ENCODE results near the gene PTPN11. TPM values are rescaled to one million over a fixed set of nuclear protein-coding genes. Genes with fewer than 3 reads are reported as not detected.

PTPN11 gene
- total RNA-seq, 4 donors from 2014 or later: 90.6 to 136 (median 110) TPM

DNA sequence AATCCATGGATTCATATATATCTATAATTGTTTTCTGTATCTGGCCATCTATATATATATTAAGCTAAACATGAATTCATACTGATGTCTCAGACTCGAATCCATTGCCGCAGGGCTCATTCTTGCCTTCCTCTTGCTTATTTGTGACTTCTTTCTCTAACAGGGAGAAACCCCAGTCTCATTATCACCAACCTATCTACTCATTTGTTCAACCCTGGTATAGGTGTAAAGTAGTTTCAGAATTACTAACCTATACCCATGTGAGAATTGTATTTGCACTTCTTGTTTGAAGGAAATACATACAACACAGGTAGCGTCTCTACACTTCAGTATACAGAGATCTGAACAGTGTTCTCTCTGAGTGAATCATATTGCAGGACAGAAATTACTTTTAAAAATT lies 77.7 kb downstream of the PTPN11 start:
- Histone ChIP-seq H3K36me3 (peaks cover 0 to 90% (median 0%) of the 10 kb centered on the region in 3 donors), H3K4me3 (no peak overlapping the region), H3K27me3 (no peaks in the 10 kb centered on the region), H3K4me1 (no peaks in the 10 kb centered on the region), H3K27ac (no peak overlapping the region), H3K9me3 (no peaks in the 10 kb centered on the region)
- DNase-seq (ENCODE audit: low spot score in 2 of 2): no peak
- TF ChIP-seq, protein P1, sequence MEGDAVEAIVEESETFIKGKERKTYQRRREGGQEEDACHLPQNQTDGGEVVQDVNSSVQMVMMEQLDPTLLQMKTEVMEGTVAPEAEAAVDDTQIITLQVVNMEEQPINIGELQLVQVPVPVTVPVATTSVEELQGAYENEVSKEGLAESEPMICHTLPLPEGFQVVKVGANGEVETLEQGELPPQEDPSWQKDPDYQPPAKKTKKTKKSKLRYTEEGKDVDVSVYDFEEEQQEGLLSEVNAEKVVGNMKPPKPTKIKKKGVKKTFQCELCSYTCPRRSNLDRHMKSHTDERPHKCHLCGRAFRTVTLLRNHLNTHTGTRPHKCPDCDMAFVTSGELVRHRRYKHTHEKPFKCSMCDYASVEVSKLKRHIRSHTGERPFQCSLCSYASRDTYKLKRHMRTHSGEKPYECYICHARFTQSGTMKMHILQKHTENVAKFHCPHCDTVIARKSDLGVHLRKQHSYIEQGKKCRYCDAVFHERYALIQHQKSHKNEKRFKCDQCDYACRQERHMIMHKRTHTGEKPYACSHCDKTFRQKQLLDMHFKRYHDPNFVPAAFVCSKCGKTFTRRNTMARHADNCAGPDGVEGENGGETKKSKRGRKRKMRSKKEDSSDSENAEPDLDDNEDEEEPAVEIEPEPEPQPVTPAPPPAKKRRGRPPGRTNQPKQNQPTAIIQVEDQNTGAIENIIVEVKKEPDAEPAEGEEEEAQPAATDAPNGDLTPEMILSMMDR (IDR thresholded peaks at IDR 0.05): no peak
- TF ChIP-seq EP300 (IDR thresholded peaks at IDR 0.05) (no peak), POLR2A (IDR thresholded peaks at IDR 0.05) (no peak)
- 98 to 100% methylated on average over 3 of the region's 3 CpGs for WGBS, 2 donors

DNA sequence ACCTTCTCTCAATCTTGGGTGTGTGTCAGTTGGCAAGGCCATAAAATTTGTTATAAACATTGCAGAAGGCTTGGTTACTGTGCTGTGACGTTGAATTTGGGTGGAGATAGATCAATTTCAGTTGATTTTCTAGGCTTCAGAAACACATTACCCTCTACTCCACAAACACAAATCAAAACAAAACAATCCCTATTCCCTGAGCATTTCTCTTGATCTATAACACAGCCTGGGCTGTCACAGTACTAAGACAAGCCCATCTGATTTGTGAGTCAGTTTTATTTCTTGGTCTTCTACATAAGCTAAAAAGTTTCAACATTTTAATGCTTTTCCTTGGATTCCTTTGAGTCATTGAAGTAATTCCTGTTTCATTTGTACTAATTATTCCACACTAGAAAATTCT lies 79.8 kb downstream of the PTPN11 start:
- no peaks in the 10 kb centered on the region for H3K4me1 ChIP-seq
- 75 to 89% methylated on average over 1 of the region's 1 CpG for WGBS, 2 donors

DNA sequence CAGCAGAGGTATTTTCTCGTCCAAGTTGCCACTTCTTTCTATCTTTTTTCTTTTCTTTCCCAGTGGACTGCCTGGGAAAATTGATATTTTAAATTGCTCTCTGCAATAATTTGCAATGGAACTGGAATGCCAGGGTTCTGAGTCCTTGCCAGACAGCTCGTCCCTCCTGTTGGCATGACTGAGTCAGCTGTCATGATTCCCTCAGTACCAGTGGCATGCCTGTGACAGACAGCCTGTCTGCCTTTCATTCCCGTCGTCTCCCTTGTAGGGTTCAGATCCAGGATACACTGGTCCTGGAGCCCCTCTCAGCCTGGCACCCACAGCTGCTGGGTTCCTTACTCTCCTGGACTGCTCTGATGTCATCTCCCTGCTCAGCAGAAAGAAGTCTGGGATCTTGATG lies 84.8 kb downstream of the PTPN11 start:
- TF ChIP-seq POLR2A (IDR thresholded peaks at IDR 0.05) (no peak), EP300 (IDR thresholded peaks at IDR 0.05) (no peak)
- TF ChIP-seq, protein P1 (IDR thresholded peaks at IDR 0.05): no peak
- no peak overlapping the region for H3K27ac ChIP-seq
- peaks cover 2 to 94% (median 31%) of the 10 kb centered on the region in 3 donors for H3K36me3 ChIP-seq
- no peaks in the 10 kb centered on the region for H3K9me3 ChIP-seq
- DNase-seq (ENCODE audit: low spot score in 2 of 2): no peak
- H3K4me1 ChIP-seq: no peaks in the 10 kb centered on the region
- 66 to 73% methylated on average over 4 of the region's 4 CpGs for WGBS, 2 donors
- H3K4me3 ChIP-seq: no peak overlapping the region
- H3K27me3 ChIP-seq: no peaks in the 10 kb centered on the region

More for the DNA sequence above, 79.8 kb downstream of the PTPN11 start:
- Histone ChIP-seq H3K27ac (no peak overlapping the region), H3K9me3 (no peaks in the 10 kb centered on the region), H3K36me3 (peaks cover 2 to 90% (median 13%) of the 10 kb centered on the region in 3 donors), H3K4me3 (no peak overlapping the region), H3K27me3 (no peaks in the 10 kb centered on the region)
- no peak for DNase-seq (ENCODE audit: low spot score in 2 of 2)
- no peak for TF ChIP-seq POLR2A (IDR thresholded peaks at IDR 0.05)
- TF ChIP-seq EP300 (IDR thresholded peaks at IDR 0.05): no peak
- TF ChIP-seq, protein P1 (IDR thresholded peaks at IDR 0.05): no peak

DNA sequence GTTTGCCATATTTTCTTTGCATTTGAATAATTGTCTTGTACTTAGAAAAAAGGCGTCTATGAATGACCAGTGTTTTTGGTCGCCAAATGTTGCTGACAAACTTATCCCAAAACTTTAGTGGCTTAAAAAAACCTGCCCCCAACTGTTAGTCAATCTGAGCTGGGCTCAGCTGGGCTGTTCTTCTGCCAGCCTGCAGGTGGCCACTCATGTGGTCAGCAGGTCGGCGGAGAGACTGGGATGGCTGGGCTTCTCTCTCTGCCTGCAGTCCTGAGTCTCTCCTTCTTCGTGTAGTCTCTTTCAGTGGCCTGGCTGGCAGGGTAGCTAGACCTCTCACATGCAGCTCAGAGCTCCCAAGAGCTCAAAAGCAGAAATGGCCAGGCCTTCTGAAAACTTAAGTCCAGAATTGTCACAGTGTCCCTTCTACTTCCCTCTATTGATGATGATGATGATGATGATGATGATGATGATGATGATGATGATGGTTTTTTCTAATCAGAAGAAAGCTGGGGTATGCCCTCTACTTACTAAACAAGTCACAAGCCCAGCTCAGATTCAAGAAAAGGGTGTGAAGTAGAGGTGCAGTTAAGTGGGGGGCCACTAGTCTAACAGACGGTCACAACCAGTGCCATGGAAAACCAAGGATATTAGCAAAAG lies 87.9 kb downstream of the PTPN11 start:
- H3K4me1 ChIP-seq: no peaks in the 10 kb centered on the region
- no peak for DNase-seq (ENCODE audit: low spot score in 2 of 2)
- H3K4me3 ChIP-seq: no peak overlapping the region
- TF ChIP-seq EP300 (IDR thresholded peaks at IDR 0.05): no peak
- TF ChIP-seq, protein P1 (IDR thresholded peaks at IDR 0.05): no peak
- TF ChIP-seq POLR2A (IDR thresholded peaks at IDR 0.05): no peak
- no peaks in the 10 kb centered on the region for H3K27me3 ChIP-seq
- peaks cover 2 to 87% (median 31%) of the 10 kb centered on the region in 3 donors for H3K36me3 ChIP-seq
- whole genome bisulfite sequencing, 2 donors: 96 to 98% methylated on average over 5 to 6 of the region's 6 CpGs
- no peak overlapping the region for H3K27ac ChIP-seq
- H3K9me3 ChIP-seq: no peaks in the 10 kb centered on the region

DNA sequence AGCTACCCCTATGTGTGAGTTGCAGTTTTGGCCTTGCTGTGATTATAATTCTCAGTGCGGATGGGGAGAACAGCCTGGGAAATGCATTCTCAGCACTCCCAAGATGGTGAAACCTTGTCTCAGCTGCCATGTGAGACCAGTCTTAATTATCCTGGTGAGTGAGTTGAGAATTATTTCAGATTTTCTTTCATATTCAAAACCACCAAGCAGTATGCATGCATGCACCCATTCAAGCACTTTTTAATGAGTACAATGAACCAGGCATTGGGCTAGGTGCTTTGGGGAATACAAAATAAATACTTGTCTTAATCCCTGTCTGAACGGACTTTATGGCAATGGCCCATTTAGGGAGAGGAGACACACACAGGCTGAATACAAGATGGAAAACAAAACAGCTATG lies 94.7 kb downstream of the PTPN11 start:
- DNase-seq (ENCODE audit: low spot score in 2 of 2): no peak
- WGBS, 2 donors: 86 to 92% methylated on average over 2 of the region's 2 CpGs
- Histone ChIP-seq H3K27ac (no peak overlapping the region), H3K4me3 (no peak overlapping the region), H3K27me3 (no peaks in the 10 kb centered on the region), H3K36me3 (peaks cover 0 to 19% (median 0%) of the 10 kb centered on the region in 3 donors), H3K4me1 (no peaks in the 10 kb centered on the region), H3K9me3 (no peaks in the 10 kb centered on the region)
- no peak for TF ChIP-seq POLR2A (IDR thresholded peaks at IDR 0.05)
- TF ChIP-seq EP300 (IDR thresholded peaks at IDR 0.05): no peak
- TF ChIP-seq, protein P1 (IDR thresholded peaks at IDR 0.05): no peak

All from tibial nerve (tissue), 4 donors.